ENCODE measurements around the gene ADCY6. TPM values are rescaled to one million over a fixed set of nuclear protein-coding genes. Genes with fewer than 3 reads are reported as not detected.

The ADCY6 gene
- total and polyA plus RNA-seq, 2 donors (not counting 3 experiments of a cell fraction or from before 2014, with no cell fraction given) = 37.0 to 46.2 TPM

GRCh38 chr12:48814262-48815125, 25.6 kb upstream of the ADCY6 start:
- Histone ChIP-seq H4K20me1 (replicated peaks; ENCODE audit: control insufficient read depth, extremely low read depth, insufficient read depth, low read length) (no peaks in the 10 kb centered on the region), H3K9ac (replicated peaks; ENCODE audit: extremely low read depth, insufficient read depth, low read length) (peak overlapping the region; percentile 47), H3K9me1 (replicated peaks; ENCODE audit: control insufficient read depth, extremely low read depth, insufficient read depth, low read length) (no peaks in the 10 kb centered on the region), H3K27me3 (ENCODE audit: control insufficient read depth in 2 of 2, insufficient read depth in 2 of 2, low read length in 2 of 2) (no peaks in the 10 kb centered on the region), H3K79me2 (ENCODE audit: control insufficient read depth, insufficient read depth, low read length) (no peaks in the 10 kb centered on the region), H3K9me3 (replicated peaks; ENCODE audit: control insufficient read depth, insufficient read depth, low read length) (no peaks in the 10 kb centered on the region), H2AFZ (ENCODE audit: low read depth, low read length) (peak overlapping the region; percentile 81), H3K36me3 (ENCODE audit: control insufficient read depth in 2 of 2, extremely low read depth in 1 of 2, insufficient read depth in 2 of 2, low read length in 2 of 2) (no peaks in the 10 kb centered on the region), H3K4me1 (ENCODE audit: control insufficient read depth, extremely low read depth, insufficient read depth, low read length) (peaks cover 20% of the 10 kb centered on the region), H3K27ac (ENCODE audit: insufficient read depth, low read depth, low read length) (peak overlapping the region; percentile 10), H3K4me3 (replicated peaks in 1 of 3; ENCODE audit: insufficient read depth in 1 of 3, low read depth in 1 of 3, low read length in 3 of 3) (peak overlapping the region; percentile 45 to 63 (median 54)), H3K4me2 (ENCODE audit: insufficient read depth, low read length) (peak overlapping the region; percentile 68)
- BruUV-seq (replicated peaks) = no TSS peak
- intact Hi-C loops (cut with micrococcal nuclease) = loop anchor here (1.0 to 2.0 kb wide), 2 partner anchors 38 to 76 kb away; partner anchors contain the start of gene DDX23
- no peak for TF ChIP-seq POLR2A (IDR thresholded peaks at IDR 0.05; ENCODE audit: low read depth, low read length)
- TF ChIP-seq MAX (IDR thresholded peaks at IDR 0.05; ENCODE audit: insufficient read depth, insufficient read length) = peak; percentile 43
- peak; percentile 80 for TF ChIP-seq POLR2AphosphoS5 (IDR thresholded peaks at IDR 0.05; ENCODE audit: insufficient read depth, low read depth, low read length)
- TF ChIP-seq JUN (IDR thresholded peaks at IDR 0.05; ENCODE audit: borderline replicate concordance, insufficient read depth, insufficient read length, low read depth) = no peak
- TF ChIP-seq FOS (IDR thresholded peaks at IDR 0.05; ENCODE audit: borderline replicate concordance, insufficient read depth, low read length) = no peak
- peak; percentile 98 to 100 for TF ChIP-seq CTCF (IDR thresholded peaks at IDR 0.05; ENCODE audit: extremely low read depth in 1 of 2, insufficient read depth in 1 of 2, low read depth in 1 of 2, low read length in 2 of 2)
- TF ChIP-seq MYC (IDR thresholded peaks at IDR 0.05; ENCODE audit: low read depth, low read length) = no peak
- no peak for TF ChIP-seq GATA2 (IDR thresholded peaks at IDR 0.05; ENCODE audit: insufficient read depth, insufficient read length, low read depth, low read length)
- peak; percentile 49 for FAIRE-seq
- DNase-seq (ENCODE audit: low read depth, low spot score) = peak; percentile 73
- ChIA-PET POLR2A (no interaction called here), CTCF (interaction anchor here (0.6 to 2.6 kb wide), 19 partner anchors 9 to 174 kb away, joined by 3 to 30 read pairs (median 4); partner anchors contain the start of genes ADCY6 and KANSL2)
- dilution Hi-C loops (cut with MboI; ENCODE audit: extremely low pct_ligation_motif_present, low sequenced_read_pairs) = no loop called here
